OCI-LY3 (cell line): Measurements from ENCODE around the gene TRPT1.

Experiments
- EZH2phosphoT487 ChIP-seq: fragments of 200-600 bp; shearing (Covaris generic); IDR thresholded peaks from 2 replicates; pipeline ENCODE4 v1.6.1; 2018; ENCODE audit warnings: antibody characterized with exemption, mixed run types, low read depth
- TF ChIP-seq, protein P1 (sequence below): fragments of 200-600, 300-600 bp; sonication (generic); IDR thresholded peaks from 2 replicates; pipeline ENCODE4 v1.5.1; 2014; ENCODE audit warnings: antibody characterized with exemption, low read length, low read depth

DNA sequence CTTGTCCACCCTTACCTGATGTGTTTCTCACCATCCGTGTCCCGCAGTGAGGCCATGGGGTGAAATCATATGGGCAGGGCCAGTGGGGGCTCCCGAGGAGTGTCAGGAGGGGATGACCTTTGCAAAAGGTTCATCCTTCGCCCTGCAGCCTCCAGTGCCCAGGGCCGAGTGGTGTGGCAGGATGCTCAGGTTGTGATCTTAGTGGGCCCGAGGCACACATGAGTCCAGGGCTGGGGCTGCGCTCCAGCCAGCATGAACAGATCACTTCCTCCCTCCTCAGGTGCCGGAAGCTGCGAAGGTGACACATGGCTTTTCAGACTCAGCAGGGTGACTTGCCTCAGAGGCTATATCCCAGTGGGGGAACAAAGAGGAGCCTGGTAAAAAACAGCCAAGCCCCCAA is 12.1 kb upstream of the TRPT1 start:
- TF ChIP-seq, protein P1, sequence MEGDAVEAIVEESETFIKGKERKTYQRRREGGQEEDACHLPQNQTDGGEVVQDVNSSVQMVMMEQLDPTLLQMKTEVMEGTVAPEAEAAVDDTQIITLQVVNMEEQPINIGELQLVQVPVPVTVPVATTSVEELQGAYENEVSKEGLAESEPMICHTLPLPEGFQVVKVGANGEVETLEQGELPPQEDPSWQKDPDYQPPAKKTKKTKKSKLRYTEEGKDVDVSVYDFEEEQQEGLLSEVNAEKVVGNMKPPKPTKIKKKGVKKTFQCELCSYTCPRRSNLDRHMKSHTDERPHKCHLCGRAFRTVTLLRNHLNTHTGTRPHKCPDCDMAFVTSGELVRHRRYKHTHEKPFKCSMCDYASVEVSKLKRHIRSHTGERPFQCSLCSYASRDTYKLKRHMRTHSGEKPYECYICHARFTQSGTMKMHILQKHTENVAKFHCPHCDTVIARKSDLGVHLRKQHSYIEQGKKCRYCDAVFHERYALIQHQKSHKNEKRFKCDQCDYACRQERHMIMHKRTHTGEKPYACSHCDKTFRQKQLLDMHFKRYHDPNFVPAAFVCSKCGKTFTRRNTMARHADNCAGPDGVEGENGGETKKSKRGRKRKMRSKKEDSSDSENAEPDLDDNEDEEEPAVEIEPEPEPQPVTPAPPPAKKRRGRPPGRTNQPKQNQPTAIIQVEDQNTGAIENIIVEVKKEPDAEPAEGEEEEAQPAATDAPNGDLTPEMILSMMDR = no peak
- TF ChIP-seq EZH2phosphoT487 = no peak
